IPS DF 6.9 (cell line): ENCODE measurements around the gene ZNF184.

Experiments used
- DNase-seq: peaks from one replicate; pipeline ENCODE4 v3.0.0-alpha.2; 2013; ENCODE audit warnings: low read depth, low spot score
- H3K27ac ChIP-seq: one replicate; pipeline ENCODE4 v1.5.1; 2013; ENCODE audit warnings: low read length, control low read depth
- H3K27me3 ChIP-seq: 2 replicates; pipeline ENCODE4 v1.6.1; 2013; ENCODE audit warnings: mild to moderate bottlenecking, low read length; ENCODE audit not compliant: control insufficient read depth, insufficient read depth
- H3K36me3 ChIP-seq: 2 replicates; pipeline ENCODE4 v1.6.1; 2013; ENCODE audit warnings: low read length; ENCODE audit not compliant: control insufficient read depth, insufficient read depth
- H3K4me1 ChIP-seq: 2 replicates; pipeline ENCODE4 v1.6.1; 2013; ENCODE audit warnings: low read length; ENCODE audit not compliant: control insufficient read depth, insufficient read depth
- H3K4me3 ChIP-seq: 2 replicates; pipeline ENCODE4 v1.5.1; 2013; ENCODE audit warnings: mild to moderate bottlenecking, low read length
- H3K9me3 ChIP-seq: 2 replicates; pipeline ENCODE4 v1.6.1; 2013; ENCODE audit warnings: low read length, inconsistent platforms; ENCODE audit not compliant: control insufficient read depth, insufficient read depth
- WGBS: extraction: QIAGEN DNeasy Blood & Tissue Kit; methylation state at CpG from one replicate; pipeline ENCODE4 v1.1.7; 2013; ENCODE audit warnings: mixed read lengths, missing lambda C conversion rate; ENCODE audit not compliant: insufficient read length, insufficient coverage; 5-methylcytosine and 5-hydroxymethylcytosine counted together

The ZNF184 gene

DNA sequence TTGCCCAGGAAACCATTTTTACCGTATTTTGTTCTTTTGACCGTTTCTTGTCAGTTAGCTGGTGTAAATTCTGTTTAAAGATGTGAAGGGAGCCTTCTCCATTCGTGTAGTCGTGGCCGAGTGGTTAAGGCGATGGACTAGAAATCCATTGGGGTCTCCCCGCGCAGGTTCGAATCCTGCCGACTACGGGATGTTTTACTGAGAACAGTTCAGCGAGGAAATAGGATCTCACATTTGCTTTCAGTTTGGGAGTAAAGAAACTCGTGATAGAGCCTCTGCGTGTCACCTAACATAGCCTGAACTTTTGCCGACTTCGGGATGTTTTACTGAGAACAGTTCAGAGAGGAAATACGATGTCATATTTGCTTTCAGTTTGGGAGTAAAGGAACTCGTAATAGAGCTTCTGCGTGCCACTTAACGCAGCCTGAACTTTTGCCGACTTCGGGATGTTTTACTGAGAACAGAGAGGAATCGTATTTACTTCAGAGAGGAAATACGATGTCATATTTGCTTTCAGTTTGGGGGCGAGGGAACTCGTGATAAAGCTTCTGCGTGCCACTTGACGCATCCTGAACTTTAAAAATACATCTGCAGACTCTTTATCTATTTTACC lies 5.9 kb upstream of the ZNF184 start:
- H3K27ac ChIP-seq: no peak overlapping the region
- DNase-seq: no peak
- WGBS: no CpG with 5 or more reads among the region's 28 CpGs

DNA sequence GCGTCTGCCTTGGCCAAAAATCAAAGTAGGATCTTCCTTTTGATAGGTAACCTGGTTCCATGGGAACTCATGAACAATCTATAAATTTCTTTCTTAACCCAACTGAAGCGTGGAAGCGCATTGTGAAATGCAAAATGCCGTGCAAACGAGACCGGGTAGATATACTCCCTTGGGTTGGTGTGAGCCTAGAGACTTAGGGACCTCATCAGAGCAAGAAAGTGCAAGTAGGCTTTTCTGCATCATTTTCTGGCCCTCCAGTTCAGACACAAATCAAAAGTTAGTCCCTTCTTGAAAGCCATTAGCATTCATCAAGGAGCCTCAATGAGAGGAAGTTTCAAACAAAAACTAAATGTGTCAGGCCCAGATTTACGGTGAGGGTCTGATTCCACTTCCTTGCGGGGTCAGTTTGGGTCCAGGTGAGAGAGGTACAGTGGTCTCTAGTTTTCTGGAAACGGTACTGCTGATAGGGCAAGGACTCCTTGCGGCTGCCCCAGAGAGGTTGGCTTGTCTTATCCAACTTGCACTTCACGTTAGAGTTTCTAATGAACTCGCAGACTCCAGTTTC lies 5.3 kb upstream of the ZNF184 start:
- Histone ChIP-seq H3K4me1 (no peaks in the 10 kb centered on the region), H3K27me3 (no peaks in the 10 kb centered on the region), H3K27ac (no peak overlapping the region), H3K9me3 (no peaks in the 10 kb centered on the region), H3K36me3 (no peaks in the 10 kb centered on the region), H3K4me3 (peak overlapping the region; percentile 91; the same call in 1 of the 2 replicates)
- DNase-seq: no peak
- WGBS: no CpG with 5 or more reads among the region's 12 CpGs

More for the DNA sequence above, 5.9 kb upstream of the ZNF184 start:
- Histone ChIP-seq H3K4me3 (peak overlapping the region; percentile 91; the same call in 1 of the 2 replicates), H3K36me3 (no peaks in the 10 kb centered on the region), H3K4me1 (no peaks in the 10 kb centered on the region), H3K9me3 (no peaks in the 10 kb centered on the region), H3K27me3 (no peaks in the 10 kb centered on the region)

DNA sequence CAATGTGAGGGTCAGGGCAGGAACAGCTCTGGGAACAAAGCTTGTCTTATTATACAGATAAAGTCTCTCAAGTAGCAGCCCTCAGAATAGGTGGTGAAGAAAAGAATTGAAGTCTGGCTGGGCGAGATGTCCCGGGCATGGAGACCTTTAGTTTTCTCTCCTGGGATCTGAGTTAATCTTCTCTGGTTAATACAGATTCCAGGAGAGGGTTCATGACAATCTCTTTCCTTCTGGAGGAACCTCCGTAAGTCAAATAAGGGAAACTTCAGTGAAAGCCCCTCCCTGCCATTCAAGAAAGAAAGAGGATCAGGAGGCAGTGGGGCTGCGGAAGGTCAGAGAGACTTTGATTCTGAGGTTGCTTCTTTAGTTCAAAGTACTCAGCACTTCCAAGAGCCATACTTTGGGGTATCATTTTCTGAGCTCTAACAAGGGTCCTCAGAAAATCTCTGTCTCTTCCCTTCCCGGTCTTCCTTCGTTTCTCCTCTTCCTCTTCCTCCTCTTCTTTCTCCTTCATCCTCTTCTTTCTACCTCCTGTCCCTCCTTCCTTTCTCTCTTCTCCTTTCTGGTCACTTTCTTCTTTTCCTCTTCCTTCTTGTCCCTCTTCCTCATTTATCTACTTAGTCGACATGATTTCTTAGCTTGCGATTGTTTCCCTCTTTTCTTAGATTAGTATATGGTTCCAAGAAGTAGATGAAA lies 4.6 kb upstream of the ZNF184 start:
- no peak overlapping the region; the same call in 1 of the 2 replicates for H3K4me3 ChIP-seq
- no peaks in the 10 kb centered on the region for H3K36me3 ChIP-seq
- H3K27me3 ChIP-seq: no peaks in the 10 kb centered on the region
- DNase-seq: no peak
- no peaks in the 10 kb centered on the region for H3K4me1 ChIP-seq
- H3K9me3 ChIP-seq: no peaks in the 10 kb centered on the region
- no peak overlapping the region for H3K27ac ChIP-seq
- WGBS: no CpG with 5 or more reads among the region's 8 CpGs

DNA sequence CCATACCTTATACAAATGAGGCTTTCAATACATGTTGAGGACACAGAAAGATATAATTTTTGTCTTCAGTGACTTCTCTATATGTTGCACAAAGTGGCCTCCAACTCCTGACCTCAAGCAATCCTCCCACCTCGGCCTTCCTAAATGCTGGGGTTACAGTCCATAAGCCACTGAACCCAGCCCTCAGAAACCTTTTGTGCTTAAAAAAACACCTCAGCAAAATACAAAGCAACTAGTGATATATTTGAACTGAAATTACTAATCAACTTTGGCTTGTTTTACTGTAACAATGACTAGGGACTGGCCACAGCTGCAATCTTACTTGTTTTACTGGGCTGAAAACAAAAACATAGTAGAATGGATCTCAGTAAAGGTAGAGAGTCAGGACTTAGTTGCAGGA lies 3.2 kb upstream of the ZNF184 start:
- H3K4me3 ChIP-seq: no peak overlapping the region

DNA sequence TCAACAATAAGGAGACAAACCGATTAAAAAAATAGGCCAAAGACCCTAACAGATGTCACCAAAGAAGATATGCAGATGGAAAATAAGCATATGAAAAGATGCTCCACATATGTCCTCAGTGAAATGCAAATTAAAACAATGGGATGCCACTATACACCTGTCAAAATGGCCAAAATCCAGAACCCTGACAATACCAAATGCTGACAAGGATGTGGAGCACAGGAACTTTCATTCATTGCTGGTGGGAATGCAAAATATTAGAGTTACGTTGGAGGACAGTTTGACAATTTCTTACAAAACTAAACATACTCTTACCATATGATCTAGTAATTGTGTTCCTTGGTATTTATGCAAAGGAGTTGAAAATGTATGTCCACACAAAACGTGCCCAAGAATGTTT lies 1.8 kb upstream of the ZNF184 start:
- no CpG with 5 or more reads among the region's 3 CpGs for WGBS
- no peaks in the 10 kb centered on the region for H3K27me3 ChIP-seq
- H3K4me1 ChIP-seq: no peaks in the 10 kb centered on the region
- no peak for DNase-seq
- H3K4me3 ChIP-seq: no peak overlapping the region
- no peak overlapping the region for H3K27ac ChIP-seq
- H3K36me3 ChIP-seq: no peaks in the 10 kb centered on the region
- no peaks in the 10 kb centered on the region for H3K9me3 ChIP-seq

More for the DNA sequence above, 3.2 kb upstream of the ZNF184 start:
- DNase-seq: no peak
- H3K27me3 ChIP-seq: no peaks in the 10 kb centered on the region
- H3K4me1 ChIP-seq: no peaks in the 10 kb centered on the region
- no peaks in the 10 kb centered on the region for H3K9me3 ChIP-seq
- no CpG with 5 or more reads among the region's 1 CpG for WGBS
- no peaks in the 10 kb centered on the region for H3K36me3 ChIP-seq
- no peak overlapping the region for H3K27ac ChIP-seq

DNA sequence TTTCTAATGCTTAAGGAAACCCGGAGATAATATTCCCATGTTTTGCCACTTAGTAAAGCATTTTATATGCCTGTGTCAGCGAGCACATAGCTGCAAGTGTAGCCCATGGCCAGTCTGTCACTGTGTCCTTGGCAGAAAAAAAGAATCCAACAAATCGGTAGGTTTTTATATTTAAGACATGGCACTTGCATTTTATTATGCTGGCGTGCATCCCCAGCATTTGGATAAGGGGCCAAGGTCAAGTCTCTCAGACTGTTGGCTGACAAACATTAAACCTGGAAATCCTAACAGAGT lies 1.2 kb upstream of the ZNF184 start:
- H3K4me1 ChIP-seq: no peaks in the 10 kb centered on the region
- H3K4me3 ChIP-seq: no peak overlapping the region; the same call in 1 of the 2 replicates
- H3K36me3 ChIP-seq: no peaks in the 10 kb centered on the region
- DNase-seq: no peak
- H3K27ac ChIP-seq: no peak overlapping the region
- no peaks in the 10 kb centered on the region for H3K27me3 ChIP-seq
- no peaks in the 10 kb centered on the region for H3K9me3 ChIP-seq
- no CpG with 5 or more reads among the region's 4 CpGs for WGBS

DNA sequence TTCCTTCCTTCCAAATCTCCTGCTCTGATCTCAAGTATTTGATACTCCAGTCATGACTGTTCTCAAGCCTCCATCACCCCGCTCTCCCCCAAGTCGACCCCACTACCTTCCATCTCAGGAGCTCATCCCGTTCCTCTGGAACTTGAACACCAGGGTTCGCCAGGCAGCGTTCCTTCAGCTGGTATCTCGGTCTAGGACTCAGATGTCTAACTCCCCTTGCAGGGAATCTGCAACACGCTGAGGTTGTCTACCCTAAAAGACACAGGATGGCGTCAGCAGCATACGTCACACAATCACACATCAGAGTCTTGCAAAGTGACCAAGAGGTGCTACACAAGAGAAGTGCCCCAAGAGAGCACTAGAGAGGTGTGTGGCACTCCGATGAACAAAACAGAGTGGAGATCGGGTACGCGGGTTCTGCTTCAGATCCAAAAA lies 706 bp downstream of the ZNF184 start:
- WGBS: no CpG with 5 or more reads among the region's 13 CpGs
- no peaks in the 10 kb centered on the region for H3K9me3 ChIP-seq
- H3K4me3 ChIP-seq: peak overlapping the region; percentile 93
- H3K27me3 ChIP-seq: no peaks in the 10 kb centered on the region
- no peak overlapping the region for H3K27ac ChIP-seq
- no peaks in the 10 kb centered on the region for H3K36me3 ChIP-seq
- no peaks in the 10 kb centered on the region for H3K4me1 ChIP-seq
- no peak for DNase-seq

DNA sequence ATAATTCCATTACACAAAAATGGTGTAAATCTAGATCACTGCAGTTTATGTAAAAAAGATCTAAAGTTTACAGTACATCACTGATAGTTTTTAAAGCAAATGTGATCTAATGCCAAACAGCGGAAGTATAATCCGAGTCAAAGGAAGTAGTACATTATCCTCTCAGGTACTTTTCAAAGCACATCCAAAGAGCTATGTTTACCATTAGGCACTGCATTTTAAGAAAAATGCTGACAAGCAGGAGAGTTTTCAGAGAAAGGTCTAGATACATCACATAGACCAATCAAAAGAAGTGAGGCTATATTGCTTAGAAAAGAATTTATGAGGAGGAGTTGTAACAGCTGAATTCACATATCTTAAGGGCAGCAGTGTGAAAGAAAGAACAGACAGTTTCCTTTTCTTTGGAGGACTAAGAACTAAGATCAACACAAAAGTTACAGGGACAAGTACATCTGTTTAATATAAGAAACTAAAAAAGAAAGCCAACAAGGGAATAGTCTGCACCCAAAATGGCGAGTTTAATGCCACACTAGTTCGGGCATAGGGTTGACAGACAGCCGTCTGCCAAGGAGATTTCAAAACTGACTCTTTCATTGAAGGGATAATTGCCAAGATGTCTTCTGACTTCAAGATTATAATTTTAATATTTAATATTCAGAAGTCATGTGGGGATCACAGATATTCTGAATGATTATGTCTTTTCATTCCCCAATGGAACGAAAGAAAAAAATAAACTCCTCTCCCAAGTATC lies 1.4 kb downstream of the ZNF184 start:
- Histone ChIP-seq H3K27ac (no peak overlapping the region), H3K9me3 (no peaks in the 10 kb centered on the region), H3K36me3 (no peaks in the 10 kb centered on the region), H3K27me3 (no peaks in the 10 kb centered on the region), H3K4me1 (no peaks in the 10 kb centered on the region), H3K4me3 (peak overlapping the region; percentile 93; the same call in 1 of the 2 replicates)
- WGBS: no CpG with 5 or more reads among the region's 6 CpGs
- no peak for DNase-seq

DNA sequence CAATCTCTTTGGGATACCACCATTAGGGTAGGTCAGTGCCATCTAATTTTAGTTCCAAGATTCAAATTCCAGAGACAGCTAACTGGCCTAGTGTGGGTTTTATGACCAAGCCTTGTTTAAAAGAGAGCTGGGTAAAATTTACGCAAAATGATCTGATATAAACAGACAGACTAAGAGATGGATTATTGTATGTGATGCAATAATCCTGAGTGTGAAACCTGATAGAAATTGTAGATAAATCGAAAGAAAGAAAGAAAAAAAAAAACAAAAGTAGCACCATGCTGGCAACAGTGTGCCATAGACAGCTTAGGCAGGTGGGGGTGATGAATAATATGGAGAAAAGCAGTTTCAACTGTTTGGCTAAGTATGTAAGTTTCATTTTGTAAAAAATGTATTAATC lies 2.9 kb downstream of the ZNF184 start:
- no peaks in the 10 kb centered on the region for H3K9me3 ChIP-seq

DNA sequence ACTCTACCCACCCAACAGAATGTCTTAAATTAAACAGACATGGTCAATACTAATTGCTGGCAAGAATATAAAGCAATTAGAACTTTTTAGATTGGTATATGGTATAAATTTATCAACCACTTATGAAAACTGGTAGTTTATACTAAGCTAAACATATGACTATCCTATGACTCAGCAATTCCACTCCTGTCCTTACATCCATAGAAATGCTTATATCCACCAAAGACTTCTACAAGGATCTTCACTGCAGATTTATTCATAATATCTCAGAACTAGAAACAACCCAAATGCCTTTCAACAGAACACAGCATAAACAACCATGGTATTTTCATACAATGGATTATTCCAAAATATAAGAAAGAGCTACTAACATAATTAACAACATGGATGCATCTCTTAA lies 4.6 kb downstream of the ZNF184 start:
- Histone ChIP-seq H3K4me1 (no peaks in the 10 kb centered on the region), H3K27me3 (no peaks in the 10 kb centered on the region), H3K4me3 (no peak overlapping the region), H3K36me3 (no peaks in the 10 kb centered on the region), H3K9me3 (no peaks in the 10 kb centered on the region), H3K27ac (no peak overlapping the region)
- DNase-seq: no peak

More for the DNA sequence above, 2.9 kb downstream of the ZNF184 start:
- H3K4me3 ChIP-seq: no peak overlapping the region
- no peaks in the 10 kb centered on the region for H3K27me3 ChIP-seq
- no peaks in the 10 kb centered on the region for H3K36me3 ChIP-seq
- WGBS: 100% methylated on average over 1 of the region's 2 CpGs
- H3K27ac ChIP-seq: no peak overlapping the region
- DNase-seq: no peak
- H3K4me1 ChIP-seq: no peaks in the 10 kb centered on the region
